Measurements from ENCODE around the gene CHI3L1. TPM values are rescaled to one million over a fixed set of nuclear protein-coding genes. Genes with fewer than 3 reads are reported as not detected.

The CHI3L1 gene
- polyA plus RNA-seq, 1 donor, result 1.7 TPM

- DNase-seq, result no peak
Measured at GRCh38 chr1:203167913-203168200, 18.6 kb downstream of the CHI3L1 start.

- DNase-seq, result no peak
Measured at GRCh38 chr1:203167026-203167912, 19.2 kb downstream of the CHI3L1 start.

- no peak for DNase-seq
Measured at GRCh38 chr1:203166192-203166940, 20.1 kb downstream of the CHI3L1 start.

- DNase-seq, result no peak
Measured at GRCh38 chr1:203165800-203166161, 20.7 kb downstream of the CHI3L1 start.

GRCh38 chr1:203165101-203165799 is 21.3 kb downstream of the CHI3L1 start:
- DNase-seq, result no peak

- no peak for DNase-seq
Measured at GRCh38 chr1:203163891-203164635, 22.4 kb downstream of the CHI3L1 start.

GRCh38 chr1:203162403-203162802 is 24.1 kb downstream of the CHI3L1 start:
- DNase-seq, result no peak

- DNase-seq, result no peak
Measured at GRCh38 chr1:203161703-203162102, 24.8 kb downstream of the CHI3L1 start.

- no peak for DNase-seq
Measured at GRCh38 chr1:203161175-203161574, 25.3 kb downstream of the CHI3L1 start.

- DNase-seq, result no peak
Measured at GRCh38 chr1:203159844-203160243, 26.7 kb downstream of the CHI3L1 start.

GRCh38 chr1:203158960-203159665 is 27.4 kb downstream of the CHI3L1 start:
- no peak for DNase-seq

GRCh38 chr1:203158423-203158822 is 28.1 kb downstream of the CHI3L1 start:
- no peak for DNase-seq

GRCh38 chr1:203156280-203156679 is 30.2 kb downstream of the CHI3L1 start:
- no peak for DNase-seq

- no peak for DNase-seq
Measured at GRCh38 chr1:203153989-203154821, 32.3 kb downstream of the CHI3L1 start.

- no peak for DNase-seq
Measured at GRCh38 chr1:203153051-203153988, 33.2 kb downstream of the CHI3L1 start.

GRCh38 chr1:203152158-203153034 is 34.1 kb downstream of the CHI3L1 start:
- no peak for DNase-seq

- no peak for DNase-seq
Measured at GRCh38 chr1:203151362-203152157, 34.9 kb downstream of the CHI3L1 start.

Measured in hindlimb muscle (tissue), 1 donor.